Brain microvascular endothelial cell (primary cell): ENCODE measurements around the gene RAB20.

Source experiments
- DNase-seq: peaks from one replicate; pipeline ENCODE4 v3.0.0-alpha.2; 2020
- H3K27ac ChIP-seq: fragments of 250-450 bp; sonication (Bioruptor Pico); 2 replicates; pipeline ENCODE4 v1.5.1; 2020; ENCODE audit warnings: mild to moderate bottlenecking, moderate library complexity
- H3K27me3 ChIP-seq: fragments of 250-450 bp; sonication (Bioruptor Pico); replicated peaks from 2 replicates; pipeline ENCODE4 v1.5.1; 2020; ENCODE audit warnings: mild to moderate bottlenecking
- H3K36me3 ChIP-seq: fragments of 250-450 bp; sonication (Bioruptor Pico); replicated peaks from 2 replicates; pipeline ENCODE4 v1.5.1; 2020; ENCODE audit warnings: mild to moderate bottlenecking
- H3K4me3 ChIP-seq: 2 replicates; pipeline ENCODE4 v1.5.1; 2011; ENCODE audit warnings: low read depth, mild to moderate bottlenecking, control low read depth, low read length, moderate library complexity
- CTCF ChIP-seq: IDR thresholded peaks from 2 replicates; pipeline ENCODE4 v1.5.1; 2011; ENCODE audit warnings: low read depth, mild to moderate bottlenecking, moderate library complexity, low read length, control low read depth, inconsistent platforms; ENCODE audit errors: missing control alignments
- in situ Hi-C: cut with HindIII; loops from 2 replicates; pipeline ENCODE4 v1.10.0; 2017; ENCODE audit warnings: low sequenced_read_pairs, low pct_ligation_motif_present

Gene RAB20

GRCh38 chr13:110589793-110590390 is 28.4 kb upstream of the RAB20 start:
- in situ Hi-C loops = no loop called here

GRCh38 chr13:110583178-110583865 is 21.8 kb upstream of the RAB20 start:
- in situ Hi-C loops = no loop called here
- Histone ChIP-seq H3K4me3 (no peak overlapping the region), H3K36me3 (no peaks in the 10 kb centered on the region), H3K27me3 (no peaks in the 10 kb centered on the region), H3K27ac (no peak overlapping the region)
- DNase-seq = no peak
- TF ChIP-seq CTCF = no peak

More at GRCh38 chr13:110589793-110590390, 28.4 kb upstream of the RAB20 start:
- H3K36me3 ChIP-seq = no peaks in the 10 kb centered on the region
- H3K4me3 ChIP-seq = no peak overlapping the region
- no peak for TF ChIP-seq CTCF
- DNase-seq = no peak
- H3K27me3 ChIP-seq = no peaks in the 10 kb centered on the region
- no peak overlapping the region for H3K27ac ChIP-seq

- no peak for TF ChIP-seq CTCF
- Histone ChIP-seq H3K27me3 (no peaks in the 10 kb centered on the region), H3K4me3 (no peak overlapping the region), H3K36me3 (no peaks in the 10 kb centered on the region), H3K27ac (no peak overlapping the region)
- no peak for DNase-seq
- in situ Hi-C loops = no loop called here
Observed at GRCh38 chr13:110582421-110582954, 21.0 kb upstream of the RAB20 start.

GRCh38 chr13:110581506-110582185 is 20.1 kb upstream of the RAB20 start:
- DNase-seq = no peak
- Histone ChIP-seq H3K36me3 (no peaks in the 10 kb centered on the region), H3K27ac (no peak overlapping the region), H3K4me3 (no peak overlapping the region), H3K27me3 (no peaks in the 10 kb centered on the region)
- TF ChIP-seq CTCF = no peak
- in situ Hi-C loops = no loop called here

GRCh38 chr13:110580800-110581199 is 19.3 kb upstream of the RAB20 start:
- in situ Hi-C loops = no loop called here
- Histone ChIP-seq H3K27ac (no peak overlapping the region), H3K4me3 (no peak overlapping the region), H3K27me3 (no peaks in the 10 kb centered on the region), H3K36me3 (no peaks in the 10 kb centered on the region)
- no peak for DNase-seq
- TF ChIP-seq CTCF = no peak
